ENCODE results near the gene TMEM97.

Gene TMEM97

DNA sequence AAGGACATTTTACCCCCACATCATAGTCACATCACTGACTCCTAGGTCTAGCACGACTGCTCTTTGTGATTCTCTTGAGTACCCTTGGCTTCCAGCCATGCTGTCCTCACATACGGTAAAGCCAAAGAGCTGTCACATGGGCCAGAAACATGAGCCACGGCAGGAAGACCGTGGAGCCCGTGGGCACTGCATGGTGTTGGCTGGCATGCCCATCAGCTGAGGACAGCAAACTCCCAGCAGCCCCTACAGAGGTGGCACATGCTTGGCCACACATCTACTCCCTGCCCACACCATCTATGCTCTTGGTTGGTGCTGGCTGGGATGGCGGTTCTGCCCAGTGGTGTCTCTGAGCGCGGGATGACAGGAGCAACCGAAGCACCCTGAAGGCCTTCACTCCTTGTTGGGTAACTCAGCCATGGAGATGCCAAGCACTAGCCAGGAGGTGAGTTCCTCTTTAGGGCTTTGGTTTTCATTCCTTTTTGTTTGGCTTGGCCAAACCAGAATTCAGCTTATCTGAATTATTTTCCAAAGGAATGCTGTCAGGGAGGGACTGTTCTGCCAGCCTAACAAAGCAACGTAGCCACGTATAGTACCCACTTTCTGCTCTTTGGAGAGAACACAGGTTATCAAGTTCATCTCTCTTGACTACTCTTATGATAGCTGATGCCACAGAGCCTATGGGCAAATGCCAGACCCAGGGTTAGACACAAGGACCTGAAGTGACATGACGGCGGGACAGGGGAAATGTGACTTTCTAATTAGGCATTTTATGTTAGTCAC, 26.6 kb downstream of the TMEM97 start:
- DNase-seq (ENCODE audit: low read depth): no peak
- no peak overlapping the region for H3K4me3 ChIP-seq (replicated peaks; ENCODE audit: low read depth, low read length)
- TF ChIP-seq, protein P1, sequence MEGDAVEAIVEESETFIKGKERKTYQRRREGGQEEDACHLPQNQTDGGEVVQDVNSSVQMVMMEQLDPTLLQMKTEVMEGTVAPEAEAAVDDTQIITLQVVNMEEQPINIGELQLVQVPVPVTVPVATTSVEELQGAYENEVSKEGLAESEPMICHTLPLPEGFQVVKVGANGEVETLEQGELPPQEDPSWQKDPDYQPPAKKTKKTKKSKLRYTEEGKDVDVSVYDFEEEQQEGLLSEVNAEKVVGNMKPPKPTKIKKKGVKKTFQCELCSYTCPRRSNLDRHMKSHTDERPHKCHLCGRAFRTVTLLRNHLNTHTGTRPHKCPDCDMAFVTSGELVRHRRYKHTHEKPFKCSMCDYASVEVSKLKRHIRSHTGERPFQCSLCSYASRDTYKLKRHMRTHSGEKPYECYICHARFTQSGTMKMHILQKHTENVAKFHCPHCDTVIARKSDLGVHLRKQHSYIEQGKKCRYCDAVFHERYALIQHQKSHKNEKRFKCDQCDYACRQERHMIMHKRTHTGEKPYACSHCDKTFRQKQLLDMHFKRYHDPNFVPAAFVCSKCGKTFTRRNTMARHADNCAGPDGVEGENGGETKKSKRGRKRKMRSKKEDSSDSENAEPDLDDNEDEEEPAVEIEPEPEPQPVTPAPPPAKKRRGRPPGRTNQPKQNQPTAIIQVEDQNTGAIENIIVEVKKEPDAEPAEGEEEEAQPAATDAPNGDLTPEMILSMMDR (IDR thresholded peaks at IDR 0.05; ENCODE audit: low read length, missing control alignments): no peak

DNA sequence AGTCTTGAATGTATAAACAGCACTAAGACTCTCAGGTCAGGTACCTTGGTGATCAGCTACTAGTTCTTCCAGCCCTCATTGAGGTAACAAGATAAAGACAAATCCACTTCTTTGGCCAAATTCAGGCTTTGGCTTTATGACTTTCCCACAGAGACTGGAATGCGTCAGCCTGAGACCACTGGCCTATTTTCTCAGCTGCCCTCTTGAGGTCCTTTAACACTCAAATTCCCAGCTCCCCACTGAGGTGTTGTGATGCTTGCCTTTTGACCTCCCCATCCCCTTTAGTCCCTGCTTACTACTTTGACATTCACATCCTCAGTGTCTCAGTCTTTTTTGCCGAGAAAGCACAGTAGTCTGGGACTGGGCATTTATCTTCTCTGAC, 27.2 kb downstream of the TMEM97 start:
- no peak for DNase-seq (ENCODE audit: low read depth)
- TF ChIP-seq, protein P1 (IDR thresholded peaks at IDR 0.05; ENCODE audit: low read length, missing control alignments): no peak
- H3K4me3 ChIP-seq (replicated peaks; ENCODE audit: low read depth, low read length): no peak overlapping the region

DNA sequence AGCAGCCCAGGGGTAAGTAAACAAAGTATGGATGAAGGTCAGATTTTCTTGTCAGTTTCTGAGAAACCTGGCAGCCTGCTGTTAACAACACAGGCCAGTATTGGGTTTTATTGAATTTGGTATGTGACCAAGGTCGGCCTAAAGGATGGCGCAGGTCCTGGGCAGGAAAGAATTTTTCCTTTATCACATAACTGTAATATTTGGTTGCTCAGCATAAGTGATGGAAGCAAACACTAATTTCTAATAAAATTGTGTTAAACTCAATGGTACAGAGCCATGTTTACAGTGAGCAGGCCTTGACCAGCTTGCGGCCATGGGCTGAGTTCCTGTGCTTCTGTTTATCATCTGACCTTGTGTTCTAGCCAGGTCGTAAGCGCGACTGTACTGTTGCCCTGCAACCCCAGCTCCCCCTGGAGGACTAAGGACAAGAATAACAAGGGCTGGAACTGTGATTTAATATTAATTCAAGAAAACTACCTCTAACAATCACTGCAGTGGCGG, 27.8 kb downstream of the TMEM97 start:
- TF ChIP-seq, protein P1 (IDR thresholded peaks at IDR 0.05; ENCODE audit: low read length, missing control alignments): peak; percentile 42
- DNase-seq (ENCODE audit: low read depth): no peak
- no peak overlapping the region for H3K4me3 ChIP-seq (replicated peaks; ENCODE audit: low read depth, low read length)

DNA sequence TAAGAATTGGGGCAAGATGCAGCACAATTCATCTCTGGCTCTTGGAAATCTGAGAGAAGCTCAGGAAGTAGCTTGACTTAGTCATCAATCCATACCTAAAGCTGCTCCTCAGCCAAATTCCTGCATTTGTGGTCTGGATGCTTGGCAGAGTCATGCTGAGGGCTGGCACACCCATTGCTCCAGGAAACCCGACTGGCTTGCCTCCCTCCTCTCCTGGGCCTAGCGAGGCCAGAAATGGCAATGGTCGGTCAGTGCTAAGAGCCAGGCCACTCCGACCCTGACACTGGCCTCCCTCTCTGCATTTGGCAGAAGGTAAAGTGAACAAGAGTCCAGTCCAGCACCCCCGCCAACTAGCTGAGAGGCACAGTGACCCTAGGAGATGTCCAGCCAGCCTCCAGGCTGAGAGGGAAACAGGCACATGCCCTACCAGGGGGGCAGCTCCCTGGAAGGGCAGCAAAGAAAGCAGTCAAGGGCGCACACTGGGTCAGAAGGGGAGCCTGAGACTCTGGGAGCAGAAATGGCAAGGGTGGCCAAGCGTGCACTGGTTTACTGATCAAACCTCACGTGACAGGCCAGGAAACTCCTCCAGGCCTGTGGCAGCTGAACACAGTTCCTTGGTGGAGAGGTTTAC, 28.4 kb downstream of the TMEM97 start:
- DNase-seq (ENCODE audit: low read depth): peak; percentile 96
- TF ChIP-seq, protein P1 (IDR thresholded peaks at IDR 0.05; ENCODE audit: low read length, missing control alignments): no peak
- no peak overlapping the region for H3K4me3 ChIP-seq (replicated peaks; ENCODE audit: low read depth, low read length)

DNA sequence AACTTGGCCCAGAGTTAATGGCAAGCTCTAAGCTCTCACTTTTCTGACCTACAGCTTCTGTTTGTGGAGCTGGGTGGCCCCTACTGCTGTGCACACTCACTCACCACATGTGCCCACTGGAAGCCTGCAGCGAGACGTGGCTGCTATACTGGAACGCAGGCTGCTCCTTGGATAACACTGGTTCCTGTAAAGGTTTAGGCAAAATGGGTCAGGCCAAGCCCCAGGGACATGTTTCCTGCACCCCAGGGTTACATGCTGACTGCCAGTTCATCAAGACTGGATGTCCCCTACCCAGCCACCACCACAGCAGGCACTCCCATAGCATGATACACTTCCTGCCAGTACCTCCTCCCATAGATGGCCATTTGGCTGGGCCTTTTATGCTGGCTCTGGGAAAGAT, 30.0 kb downstream of the TMEM97 start:
- H3K4me3 ChIP-seq (replicated peaks; ENCODE audit: low read depth, low read length): no peak overlapping the region
- no peak for DNase-seq (ENCODE audit: low read depth)
- TF ChIP-seq, protein P1 (IDR thresholded peaks at IDR 0.05; ENCODE audit: low read length, missing control alignments): no peak

DNA sequence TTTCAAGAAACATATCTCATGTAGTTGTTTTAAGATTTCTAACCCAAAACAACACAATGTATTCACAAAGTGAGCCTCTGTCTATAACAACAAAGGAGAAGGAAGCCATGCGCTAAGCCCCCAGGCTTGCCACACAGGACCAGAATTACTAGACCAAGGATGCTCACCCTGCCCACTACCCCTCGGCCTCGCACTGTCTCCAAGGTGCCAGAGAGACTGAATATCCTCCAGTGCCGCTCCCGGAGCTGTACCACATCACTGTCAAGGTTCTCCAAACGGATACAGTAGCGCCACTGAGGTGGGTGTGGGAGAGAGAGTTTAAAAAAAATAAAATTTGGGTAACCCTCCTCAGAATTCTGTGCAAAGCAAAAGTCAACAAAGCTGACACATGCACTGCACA, 31.3 kb downstream of the TMEM97 start:
- DNase-seq (ENCODE audit: low read depth): no peak
- H3K4me3 ChIP-seq (replicated peaks; ENCODE audit: low read depth, low read length): no peak overlapping the region
- TF ChIP-seq, protein P1 (IDR thresholded peaks at IDR 0.05; ENCODE audit: low read length, missing control alignments): no peak

Data from fibroblast of pulmonary artery (primary cell).